ENCODE data around the gene SP110.
"Not testable (repeated sequence)": the region's sequence is repeated elsewhere in the genome, so short reads cannot be mapped to it uniquely, and the experiment has no call there.

Gene SP110

GRCh38 chr2:230226051-230226551 lies 6.3 kb upstream of the SP110 start:
- no peak overlapping the region for H3K4me3 ChIP-seq (ENCODE audit: low read depth, low read length)
- DNase-seq (ENCODE audit: low read depth) = no peak

GRCh38 chr2:230225486-230225885 lies 5.7 kb upstream of the SP110 start, which contains the start of gene SP140:
Gene SP140 (plus strand): TSS chr2:230225736. CDS start chr2:230225845, 109 bp downstream.
- DNase-seq (ENCODE audit: low read depth) = no peak
- no peak within 1 kb of the TSS for H3K4me3 ChIP-seq (ENCODE audit: low read depth, low read length)

- no peak for DNase-seq (ENCODE audit: low read depth)
- no peak overlapping the region for H3K4me3 ChIP-seq (ENCODE audit: low read depth, low read length)
Measured at GRCh38 chr2:230224458-230224857, 4.7 kb upstream of the SP110 start.

DNA sequence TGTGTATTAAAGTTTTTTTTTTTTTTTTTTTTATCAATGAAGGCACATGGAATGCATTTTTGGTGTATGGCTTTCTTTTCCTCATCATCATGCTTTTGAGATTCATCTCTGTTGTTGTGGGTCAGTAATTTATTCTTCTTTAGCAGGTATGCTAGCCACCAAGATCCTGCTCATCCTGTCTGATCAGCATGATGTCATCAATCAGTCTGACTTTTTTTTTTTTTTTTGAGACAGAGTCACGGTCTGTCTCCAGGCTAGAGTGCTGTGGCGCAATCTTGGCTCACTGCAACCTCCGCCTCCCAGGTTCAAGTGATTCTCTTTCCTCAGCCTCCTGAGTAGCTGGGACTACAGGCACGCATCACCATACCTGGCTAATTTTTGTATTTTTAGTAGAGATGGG lies 3.0 kb upstream of the SP110 start:
- DNase-seq (ENCODE audit: low read depth); H3K4me3 ChIP-seq (ENCODE audit: low read depth, low read length): not testable (repeated sequence)

DNA sequence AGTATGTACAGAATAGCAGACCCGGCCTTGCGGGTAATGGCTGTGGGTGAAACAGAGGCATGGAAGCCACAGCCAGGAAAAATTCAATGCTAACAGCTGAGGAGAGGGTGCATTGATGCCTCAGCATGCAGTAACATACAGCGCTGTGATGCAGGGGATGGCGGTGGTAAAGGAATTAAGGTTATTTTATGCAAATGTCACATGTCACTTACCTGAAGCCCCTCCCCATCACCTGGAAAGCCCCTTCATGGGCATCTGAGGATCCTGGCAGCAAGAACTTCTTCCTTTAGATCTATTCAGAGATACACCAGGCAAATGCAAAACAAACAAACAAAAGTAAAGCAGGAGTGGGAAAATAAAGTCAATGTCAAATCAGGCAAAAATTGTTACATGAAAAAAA lies 1.7 kb upstream of the SP110 start:
- no peak overlapping the region for H3K4me3 ChIP-seq (ENCODE audit: low read depth, low read length)
- DNase-seq (ENCODE audit: low read depth) = no peak

- peak overlapping the region; percentile 71 for H3K4me3 ChIP-seq (ENCODE audit: low read depth, low read length)
- no peak for DNase-seq (ENCODE audit: low read depth)
Measured at GRCh38 chr2:230220347-230220969, 674 bp upstream of the SP110 start.

GRCh38 chr2:230218421-230218820 lies 1.4 kb downstream of the SP110 start:
- DNase-seq (ENCODE audit: low read depth) = no peak
- H3K4me3 ChIP-seq (ENCODE audit: low read depth, low read length) = no peak overlapping the region

- no peak for DNase-seq (ENCODE audit: low read depth)
- H3K4me3 ChIP-seq (ENCODE audit: low read depth, low read length) = no peak overlapping the region
Measured at GRCh38 chr2:230217424-230217823, 2.4 kb downstream of the SP110 start.

GRCh38 chr2:230216489-230216888 lies 3.3 kb downstream of the SP110 start:
- no peak overlapping the region for H3K4me3 ChIP-seq (ENCODE audit: low read depth, low read length)
- DNase-seq (ENCODE audit: low read depth) = no peak

DNA sequence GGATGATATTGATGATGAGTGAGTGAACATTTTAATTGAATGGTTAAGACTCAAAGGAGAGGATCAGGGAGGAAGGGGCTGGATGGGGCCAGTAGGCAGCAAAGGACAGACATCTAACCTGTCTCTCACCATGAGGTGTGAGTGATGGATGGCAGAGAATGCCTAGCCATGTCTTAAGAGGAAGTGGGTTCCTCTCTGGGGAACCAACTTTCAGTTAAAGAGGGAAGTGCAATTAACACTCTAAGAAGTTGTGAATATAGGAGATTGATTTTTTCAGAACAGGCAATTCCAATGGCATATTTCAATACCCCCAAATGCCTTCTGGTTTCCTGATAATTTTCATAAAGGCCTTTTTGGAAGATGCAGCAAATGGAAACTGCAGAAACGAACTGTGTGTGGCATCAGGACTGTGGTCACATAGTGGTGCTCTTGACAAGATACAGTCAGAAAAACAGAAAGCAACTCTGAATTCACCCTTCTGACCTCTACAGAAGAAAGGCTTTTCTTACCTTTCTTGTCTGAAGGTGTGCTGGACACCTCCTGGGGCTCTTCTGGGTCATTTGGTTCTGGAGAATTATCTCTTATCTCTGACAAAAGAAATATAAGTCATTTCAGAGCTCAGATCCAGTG lies 10.2 kb downstream of the SP110 start:
- no peak overlapping the region for H3K4me3 ChIP-seq (ENCODE audit: low read depth, low read length)
- no peak for DNase-seq (ENCODE audit: low read depth)

GRCh38 chr2:230208576-230208975 lies 11.2 kb downstream of the SP110 start:
- no peak for DNase-seq (ENCODE audit: low read depth)
- no peak overlapping the region for H3K4me3 ChIP-seq (ENCODE audit: low read depth, low read length)

DNA sequence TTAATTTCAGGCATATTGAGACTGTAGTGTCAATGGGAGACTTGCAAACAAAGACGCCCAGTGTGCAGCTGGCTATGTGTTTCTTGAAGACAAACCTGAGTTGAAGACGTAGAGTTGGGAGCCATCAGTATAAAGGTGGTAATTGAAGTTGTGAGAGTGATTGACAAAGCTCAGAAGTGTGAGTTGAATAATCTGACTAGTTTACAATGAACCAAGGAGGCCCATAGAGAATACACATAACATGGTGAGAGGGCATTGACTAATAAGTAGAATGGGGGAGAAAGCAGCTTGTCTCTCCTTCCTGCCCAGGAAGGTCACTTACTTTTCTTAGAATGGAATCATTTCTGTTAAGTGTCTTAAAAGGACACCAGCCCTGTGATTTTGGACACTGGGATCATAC lies 14.1 kb downstream of the SP110 start:
- H3K4me3 ChIP-seq (ENCODE audit: low read depth, low read length) = no peak overlapping the region
- DNase-seq (ENCODE audit: low read depth) = no peak

- H3K4me3 ChIP-seq (ENCODE audit: low read depth, low read length) = no peak overlapping the region
- no peak for DNase-seq (ENCODE audit: low read depth)
Measured at GRCh38 chr2:230205034-230205433, 14.8 kb downstream of the SP110 start.

GRCh38 chr2:230203110-230203676 lies 16.6 kb downstream of the SP110 start:
- DNase-seq (ENCODE audit: low read depth) = no peak
- H3K4me3 ChIP-seq (ENCODE audit: low read depth, low read length) = no peak overlapping the region

- DNase-seq (ENCODE audit: low read depth) = no peak
- no peak overlapping the region for H3K4me3 ChIP-seq (ENCODE audit: low read depth, low read length)
Measured at GRCh38 chr2:230202430-230203109, 17.2 kb downstream of the SP110 start.

DNA sequence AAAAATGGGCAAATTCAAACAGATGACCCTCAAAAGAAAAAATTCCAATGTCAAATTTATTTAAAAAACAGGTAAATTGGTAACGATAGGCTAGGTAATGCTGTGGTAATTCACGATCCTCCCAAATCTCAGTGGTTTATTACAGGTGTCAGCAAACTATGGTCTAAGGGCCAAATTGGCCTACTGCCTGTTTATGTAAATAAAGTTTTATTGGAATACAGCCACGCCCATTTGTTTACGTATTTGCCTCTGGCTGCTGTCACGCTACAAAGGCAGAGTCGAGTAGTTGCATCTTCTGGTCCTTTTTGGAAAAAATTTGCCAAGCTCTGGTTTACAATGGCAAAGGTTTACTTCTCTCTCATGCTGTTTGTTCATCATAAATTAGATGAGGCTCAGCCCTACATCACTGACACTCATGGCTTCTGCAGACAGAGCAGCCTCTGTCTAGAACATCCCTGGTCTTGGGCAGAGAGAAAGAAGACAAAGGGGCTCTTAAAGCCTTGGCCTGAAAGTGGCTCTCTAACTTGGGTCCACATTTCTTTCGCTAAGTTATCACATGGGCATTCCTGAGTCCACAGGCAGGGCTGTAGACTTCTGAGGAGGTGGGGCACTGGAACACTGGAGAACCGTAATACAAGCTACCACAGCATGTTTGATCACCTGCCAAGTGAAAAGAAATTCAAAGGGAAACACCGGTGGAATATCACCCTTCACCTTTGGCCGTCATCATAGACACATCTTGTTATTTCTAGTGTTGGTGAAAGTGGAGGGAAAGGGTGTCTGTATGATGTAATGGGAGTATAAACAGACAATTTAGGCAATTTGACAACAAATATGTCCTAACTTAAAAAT lies 34.8 kb downstream of the SP110 start:
- H3K4me3 ChIP-seq (ENCODE audit: low read depth, low read length) = no peak overlapping the region
- DNase-seq (ENCODE audit: low read depth) = peak; percentile 19

DNA sequence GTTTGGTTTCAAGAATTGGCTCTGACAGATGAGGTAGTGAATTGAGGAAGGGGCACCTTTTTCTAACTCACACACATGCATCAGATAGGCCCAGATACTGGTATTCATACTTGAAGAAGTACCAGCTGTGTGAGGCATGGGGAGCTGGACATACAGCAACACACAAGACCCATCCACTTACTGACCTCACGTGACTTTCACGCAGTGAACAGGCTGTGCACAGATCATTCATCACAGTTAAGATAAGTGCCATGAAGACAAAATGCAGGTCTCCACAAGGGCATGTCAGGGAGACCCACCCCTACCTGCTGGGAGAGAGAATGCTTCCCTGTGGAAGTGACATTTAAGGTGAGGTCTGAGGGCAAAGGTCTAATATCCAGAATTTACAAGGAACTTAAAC lies 38.6 kb downstream of the SP110 start:
- DNase-seq (ENCODE audit: low read depth) = no peak
- no peak overlapping the region for H3K4me3 ChIP-seq (ENCODE audit: low read depth, low read length)

DNA sequence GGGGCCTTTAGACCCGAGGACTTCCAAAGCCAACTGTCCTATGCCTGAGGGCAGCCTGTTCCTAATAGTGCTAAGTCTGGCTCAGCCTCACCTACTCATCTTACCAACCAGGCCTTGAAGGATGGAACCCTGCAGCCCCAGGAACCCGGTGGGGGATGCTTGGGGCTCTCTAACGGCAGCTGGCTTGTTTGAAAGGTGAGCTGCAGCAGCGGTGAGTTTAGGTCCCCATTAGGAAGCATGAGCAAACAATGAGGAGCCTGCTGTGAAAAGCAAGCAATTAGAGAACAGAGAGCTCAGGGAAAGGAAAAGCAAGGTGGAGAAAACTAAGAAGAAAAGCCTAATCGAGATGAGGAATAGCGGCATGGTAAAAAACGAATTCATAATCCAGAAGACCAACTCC lies 39.9 kb downstream of the SP110 start:
- no peak overlapping the region for H3K4me3 ChIP-seq (ENCODE audit: low read depth, low read length)
- DNase-seq (ENCODE audit: low read depth) = no peak
